ENCODE results near the gene GSTM4.
"Not testable (repeated sequence)": the region's sequence is repeated elsewhere in the genome, so short reads cannot be mapped to it uniquely, and the experiment has no call there.

GSTM4 gene

GRCh38 chr1:109658533-109659042 lies 2.7 kb downstream of the GSTM4 start:
- Histone ChIP-seq H3K79me2 (ENCODE audit: insufficient read depth, low read depth) (no peaks in the 10 kb centered on the region), H3K4me3 (IDR thresholded peaks at IDR 0.05; ENCODE audit: insufficient read depth, low read depth, low read length) (no peak overlapping the region), H3K9ac (no peak overlapping the region), H2AFZ (ENCODE audit: low read depth) (no peak overlapping the region), H3K4me2 (no peak overlapping the region), H4K20me1 (ENCODE audit: insufficient read depth) (no peaks in the 10 kb centered on the region), H3K36me3 (ENCODE audit: insufficient read depth) (no peaks in the 10 kb centered on the region), H3K27me3 (ENCODE audit: insufficient read depth, low read depth) (no peaks in the 10 kb centered on the region), H3K4me1 (ENCODE audit: low read depth, poor library complexity, severe bottlenecking) (peaks cover 9% of the 10 kb centered on the region), H3K27ac (no peak overlapping the region)
- TF ChIP-seq CTCF (conservative IDR thresholded peaks at IDR 0.05; ENCODE audit: low read depth, low read length): no peak

- no peak for TF ChIP-seq CTCF (conservative IDR thresholded peaks at IDR 0.05; ENCODE audit: low read depth, low read length)
- H2AFZ ChIP-seq (ENCODE audit: low read depth): no peak overlapping the region
These were observed 3.2 kb downstream of the GSTM4 start for GRCh38 chr1:109659145-109659544.

GRCh38 chr1:109659997-109660690 lies 4.2 kb downstream of the GSTM4 start:
- no peak overlapping the region for H3K27ac ChIP-seq
- no peak for TF ChIP-seq CTCF (conservative IDR thresholded peaks at IDR 0.05; ENCODE audit: low read depth, low read length)
- H3K9ac ChIP-seq: no peak overlapping the region
- no peak overlapping the region for H2AFZ ChIP-seq (ENCODE audit: low read depth)
- H3K4me1 ChIP-seq (ENCODE audit: low read depth, poor library complexity, severe bottlenecking): peaks cover 4% of the 10 kb centered on the region
- no peaks in the 10 kb centered on the region for H3K36me3 ChIP-seq (ENCODE audit: insufficient read depth)
- H3K4me2 ChIP-seq: no peak overlapping the region
- H3K27me3 ChIP-seq (ENCODE audit: insufficient read depth, low read depth): no peaks in the 10 kb centered on the region
- H4K20me1 ChIP-seq (ENCODE audit: insufficient read depth): no peaks in the 10 kb centered on the region
- H3K79me2 ChIP-seq (ENCODE audit: insufficient read depth, low read depth): no peaks in the 10 kb centered on the region
- no peak overlapping the region for H3K4me3 ChIP-seq (IDR thresholded peaks at IDR 0.05; ENCODE audit: insufficient read depth, low read depth, low read length)

More at GRCh38 chr1:109659145-109659544, 3.2 kb downstream of the GSTM4 start:
- Histone ChIP-seq H3K27me3 (ENCODE audit: insufficient read depth, low read depth) (no peaks in the 10 kb centered on the region), H3K27ac (no peak overlapping the region), H3K4me2 (no peak overlapping the region), H3K36me3 (ENCODE audit: insufficient read depth) (no peaks in the 10 kb centered on the region), H3K4me1 (ENCODE audit: low read depth, poor library complexity, severe bottlenecking) (peaks cover 9% of the 10 kb centered on the region), H3K9ac (no peak overlapping the region), H3K79me2 (ENCODE audit: insufficient read depth, low read depth) (no peaks in the 10 kb centered on the region), H4K20me1 (ENCODE audit: insufficient read depth) (no peaks in the 10 kb centered on the region), H3K4me3 (IDR thresholded peaks at IDR 0.05; ENCODE audit: insufficient read depth, low read depth, low read length) (no peak overlapping the region)

GRCh38 chr1:109660691-109661026 lies 4.8 kb downstream of the GSTM4 start:
- H3K27me3 ChIP-seq (ENCODE audit: insufficient read depth, low read depth); H3K4me1 ChIP-seq (ENCODE audit: low read depth, poor library complexity, severe bottlenecking); H3K9ac ChIP-seq; H3K27ac ChIP-seq; H3K4me3 ChIP-seq (IDR thresholded peaks at IDR 0.05; ENCODE audit: insufficient read depth, low read depth, low read length); H2AFZ ChIP-seq (ENCODE audit: low read depth); H3K36me3 ChIP-seq (ENCODE audit: insufficient read depth); H3K79me2 ChIP-seq (ENCODE audit: insufficient read depth, low read depth); H4K20me1 ChIP-seq (ENCODE audit: insufficient read depth); H3K4me2 ChIP-seq: not testable (repeated sequence)

GRCh38 chr1:109661391-109661790 lies 5.5 kb downstream of the GSTM4 start:
- TF ChIP-seq CTCF (conservative IDR thresholded peaks at IDR 0.05; ENCODE audit: low read depth, low read length): no peak
- no peak overlapping the region for H3K27ac ChIP-seq
- no peaks in the 10 kb centered on the region for H3K4me1 ChIP-seq (ENCODE audit: low read depth, poor library complexity, severe bottlenecking)
- no peak overlapping the region for H3K9ac ChIP-seq
- H3K4me3 ChIP-seq (IDR thresholded peaks at IDR 0.05; ENCODE audit: insufficient read depth, low read depth, low read length): no peak overlapping the region
- H3K4me2 ChIP-seq: no peak overlapping the region
- no peaks in the 10 kb centered on the region for H3K36me3 ChIP-seq (ENCODE audit: insufficient read depth)
- no peak overlapping the region for H2AFZ ChIP-seq (ENCODE audit: low read depth)
- H3K79me2 ChIP-seq (ENCODE audit: insufficient read depth, low read depth): no peaks in the 10 kb centered on the region
- H4K20me1 ChIP-seq (ENCODE audit: insufficient read depth): no peaks in the 10 kb centered on the region
- no peaks in the 10 kb centered on the region for H3K27me3 ChIP-seq (ENCODE audit: insufficient read depth, low read depth)
